ENCODE data around the gene MAX. TPM values are rescaled to one million over a fixed set of nuclear protein-coding genes. Genes with fewer than 3 reads are reported as not detected.

MAX gene
- total and polyA plus RNA-seq, 9 of the 15 experiments (the other 6 are each of a cell fraction or from before 2014, with no cell fraction given) = 15.4 to 96.5 (median 51.6) TPM

DNA sequence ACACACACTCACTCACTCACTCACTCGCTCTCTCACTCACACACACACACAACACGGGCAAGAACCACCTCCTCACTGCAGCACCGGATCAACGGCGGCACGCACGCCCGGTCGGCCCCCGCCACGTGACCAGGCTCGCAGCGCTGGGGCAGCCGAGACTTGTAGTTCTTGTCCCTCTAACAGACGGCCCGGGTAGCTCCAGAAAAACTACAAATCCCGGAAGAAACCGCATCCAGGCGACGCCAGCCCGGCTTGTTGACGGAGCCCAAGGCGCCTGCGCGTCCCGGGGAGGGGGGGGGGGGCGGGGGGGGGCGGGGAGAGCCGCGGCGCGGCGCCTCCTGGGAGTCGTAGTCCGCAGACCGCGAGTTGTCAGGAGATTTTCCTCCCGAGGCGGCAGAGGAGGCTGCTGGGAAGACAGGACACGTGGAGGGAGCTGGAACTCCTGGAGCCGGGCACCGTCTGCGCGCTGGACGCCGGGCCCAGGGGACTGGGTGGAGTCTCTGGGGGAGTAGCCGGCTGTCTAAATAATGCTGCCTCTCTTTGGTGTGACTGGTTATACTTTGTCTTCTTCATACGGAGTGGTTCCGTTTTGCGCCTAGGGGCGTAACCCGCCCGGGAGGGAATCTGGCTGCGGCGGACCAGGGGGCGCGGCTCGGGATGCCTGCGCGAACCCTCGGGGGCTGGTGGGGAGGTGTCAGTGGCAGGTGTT lies at the start of gene MAX (continued):
- TF ChIP-seq, protein P1, sequence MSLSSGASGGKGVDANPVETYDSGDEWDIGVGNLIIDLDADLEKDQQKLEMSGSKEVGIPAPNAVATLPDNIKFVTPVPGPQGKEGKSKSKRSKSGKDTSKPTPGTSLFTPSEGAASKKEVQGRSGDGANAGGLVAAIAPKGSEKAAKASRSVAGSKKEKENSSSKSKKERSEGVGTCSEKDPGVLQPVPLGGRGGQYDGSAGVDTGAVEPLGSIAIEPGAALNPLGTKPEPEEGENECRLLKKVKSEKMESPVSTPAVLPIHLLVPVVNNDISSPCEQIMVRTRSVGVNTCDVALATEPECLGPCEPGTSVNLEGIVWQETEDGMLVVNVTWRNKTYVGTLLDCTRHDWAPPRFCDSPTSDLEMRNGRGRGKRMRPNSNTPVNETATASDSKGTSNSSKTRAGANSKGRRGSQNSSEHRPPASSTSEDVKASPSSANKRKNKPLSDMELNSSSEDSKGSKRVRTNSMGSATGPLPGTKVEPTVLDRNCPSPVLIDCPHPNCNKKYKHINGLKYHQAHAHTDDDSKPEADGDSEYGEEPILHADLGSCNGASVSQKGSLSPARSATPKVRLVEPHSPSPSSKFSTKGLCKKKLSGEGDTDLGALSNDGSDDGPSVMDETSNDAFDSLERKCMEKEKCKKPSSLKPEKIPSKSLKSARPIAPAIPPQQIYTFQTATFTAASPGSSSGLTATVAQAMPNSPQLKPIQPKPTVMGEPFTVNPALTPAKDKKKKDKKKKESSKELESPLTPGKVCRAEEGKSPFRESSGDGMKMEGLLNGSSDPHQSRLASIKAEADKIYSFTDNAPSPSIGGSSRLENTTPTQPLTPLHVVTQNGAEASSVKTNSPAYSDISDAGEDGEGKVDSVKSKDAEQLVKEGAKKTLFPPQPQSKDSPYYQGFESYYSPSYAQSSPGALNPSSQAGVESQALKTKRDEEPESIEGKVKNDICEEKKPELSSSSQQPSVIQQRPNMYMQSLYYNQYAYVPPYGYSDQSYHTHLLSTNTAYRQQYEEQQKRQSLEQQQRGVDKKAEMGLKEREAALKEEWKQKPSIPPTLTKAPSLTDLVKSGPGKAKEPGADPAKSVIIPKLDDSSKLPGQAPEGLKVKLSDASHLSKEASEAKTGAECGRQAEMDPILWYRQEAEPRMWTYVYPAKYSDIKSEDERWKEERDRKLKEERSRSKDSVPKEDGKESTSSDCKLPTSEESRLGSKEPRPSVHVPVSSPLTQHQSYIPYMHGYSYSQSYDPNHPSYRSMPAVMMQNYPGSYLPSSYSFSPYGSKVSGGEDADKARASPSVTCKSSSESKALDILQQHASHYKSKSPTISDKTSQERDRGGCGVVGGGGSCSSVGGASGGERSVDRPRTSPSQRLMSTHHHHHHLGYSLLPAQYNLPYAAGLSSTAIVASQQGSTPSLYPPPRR (CRISPR knock-in tag; IDR thresholded peaks at IDR 0.05; ENCODE audit: borderline replicate concordance) = no peak
- TF ChIP-seq ZKSCAN8 (CRISPR knock-in tag; IDR thresholded peaks at IDR 0.05) (no peak), ETV5 (CRISPR knock-in tag; IDR thresholded peaks at IDR 0.05; ENCODE audit: low read depth) (no peak), HDAC1 (IDR thresholded peaks at IDR 0.05) (peak in 1 of 2 experiments; percentile 83; a peak in 2 of 4 replicates), TEAD2 (tag; IDR thresholded peaks at IDR 0.05) (no peak), TBL1XR1 (IDR thresholded peaks at IDR 0.05; ENCODE audit: low read length in 2 of 2) (no peak), HES1 (IDR thresholded peaks at IDR 0.05; ENCODE audit: low read depth) (no peak), CREB1 (IDR thresholded peaks at IDR 0.05) (peak; percentile 63), CREB1 (CRISPR knock-in tag; IDR thresholded peaks at IDR 0.05) (peak; percentile 59; the same call in 1 of the 2 replicates), TCF7 (IDR thresholded peaks at IDR 0.05; ENCODE audit: borderline replicate concordance) (no peak), MTA1 (IDR thresholded peaks at IDR 0.05; ENCODE audit: borderline replicate concordance) (no peak), PTBP1 (IDR thresholded peaks at IDR 0.05; ENCODE audit: low read depth, low read length) (no peak), TCFL5 (CRISPR knock-in tag; conservative IDR thresholded peaks at IDR 0.05) (no peak), SIN3B (IDR thresholded peaks at IDR 0.05; ENCODE audit: low read depth) (no peak), RBBP5 (IDR thresholded peaks at IDR 0.05; ENCODE audit: borderline replicate concordance, insufficient read depth, low read length, poor library complexity, severe bottlenecking) (peak; percentile 21)
- TF ChIP-seq, protein P2, sequence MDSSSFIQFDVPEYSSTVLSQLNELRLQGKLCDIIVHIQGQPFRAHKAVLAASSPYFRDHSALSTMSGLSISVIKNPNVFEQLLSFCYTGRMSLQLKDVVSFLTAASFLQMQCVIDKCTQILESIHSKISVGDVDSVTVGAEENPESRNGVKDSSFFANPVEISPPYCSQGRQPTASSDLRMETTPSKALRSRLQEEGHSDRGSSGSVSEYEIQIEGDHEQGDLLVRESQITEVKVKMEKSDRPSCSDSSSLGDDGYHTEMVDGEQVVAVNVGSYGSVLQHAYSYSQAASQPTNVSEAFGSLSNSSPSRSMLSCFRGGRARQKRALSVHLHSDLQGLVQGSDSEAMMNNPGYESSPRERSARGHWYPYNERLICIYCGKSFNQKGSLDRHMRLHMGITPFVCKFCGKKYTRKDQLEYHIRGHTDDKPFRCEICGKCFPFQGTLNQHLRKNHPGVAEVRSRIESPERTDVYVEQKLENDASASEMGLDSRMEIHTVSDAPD (CRISPR knock-in tag; IDR thresholded peaks at IDR 0.05) = no peak

Data from K562 (cell line).